ENCODE measurements around the gene CEP104. TPM values are rescaled to one million over a fixed set of nuclear protein-coding genes. Genes with fewer than 3 reads are reported as not detected.

The CEP104 gene
- polyA plus RNA-seq, 2 of the 4 experiments (the other 2 are of a cell fraction), result 14.5 to 28.8 TPM

DNA sequence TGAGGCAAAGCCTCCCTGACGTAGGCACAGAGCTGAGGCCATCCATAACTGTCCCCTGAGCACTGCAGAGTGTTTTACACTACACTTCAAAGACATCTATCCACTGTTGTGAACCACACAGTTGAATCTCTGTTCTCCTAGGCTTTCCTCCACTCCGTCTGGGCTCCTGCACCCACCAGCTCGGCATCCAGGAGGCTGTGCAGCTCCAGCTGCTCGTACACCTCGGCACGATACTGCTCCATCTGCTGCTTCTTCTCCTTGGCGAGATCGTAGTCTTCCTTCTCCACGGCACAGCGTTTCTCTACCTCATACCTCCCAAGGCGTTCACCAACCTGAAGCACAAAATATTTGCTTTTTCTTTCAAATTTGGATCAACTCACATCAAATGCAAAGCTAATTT, 18.2 kb downstream of the CEP104 start:
- DNase-seq (ENCODE audit: low read depth in 1 of 2, low spot score in 1 of 2) (no peak), FAIRE-seq (no peak), ATAC-seq (no peak)
- Histone ChIP-seq H3K4me3 (no peak overlapping the region), H3K4me2 (no peak overlapping the region), H3K4me1 (no peaks in the 10 kb centered on the region), H3K27ac (no peak overlapping the region), H3K9me3 (peaks cover 7% of the 10 kb centered on the region; the same call in 2 of the 3 replicates)
- ChIA-PET CTCF (interaction anchor here (1.5 kb wide), 1 partner anchor 10 kb away, joined by 6 read pairs; no protein-coding TSS in a partner anchor), POLR2A (no interaction called here)
- WGBS (ENCODE audit: missing lambda C conversion rate), result 94% methylated on average over 11 of the region's 11 CpGs
- TF ChIP-seq PHF8 (IDR thresholded peaks at IDR 0.05; ENCODE audit: borderline replicate concordance, low read depth) (no peak), ZFP36 (IDR thresholded peaks at IDR 0.05; ENCODE audit: borderline replicate concordance, partially characterized antibody) (no peak), MAZ (IDR thresholded peaks at IDR 0.05; ENCODE audit: borderline replicate concordance, low read depth, low read length) (no peak), KDM1A (IDR thresholded peaks at IDR 0.05; ENCODE audit: low read depth) (no peak), RFX5 (IDR thresholded peaks at IDR 0.05) (no peak), SMC3 (IDR thresholded peaks at IDR 0.05) (no peak), CBX8 (IDR thresholded peaks at IDR 0.05) (no peak), RAD21 (conservative IDR thresholded peaks at IDR 0.05 in 1 of 2, IDR thresholded peaks at IDR 0.05 in 1 of 2) (no peak), MYC (IDR thresholded peaks at IDR 0.05; ENCODE audit: borderline replicate concordance, low read length) (no peak), CBX2 (IDR thresholded peaks at IDR 0.05; ENCODE audit: borderline replicate concordance, low read depth) (no peak), EP300 (IDR thresholded peaks at IDR 0.05) (no peak), EHMT2 (IDR thresholded peaks at IDR 0.05; ENCODE audit: low read depth) (no peak), CHD4 (IDR thresholded peaks at IDR 0.05; ENCODE audit: borderline replicate concordance) (no peak), EHF (CRISPR knock-in tag; IDR thresholded peaks at IDR 0.05) (no peak)
- TF ChIP-seq, protein P1, sequence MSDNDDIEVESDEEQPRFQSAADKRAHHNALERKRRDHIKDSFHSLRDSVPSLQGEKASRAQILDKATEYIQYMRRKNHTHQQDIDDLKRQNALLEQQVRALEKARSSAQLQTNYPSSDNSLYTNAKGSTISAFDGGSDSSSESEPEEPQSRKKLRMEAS (IDR thresholded peaks at IDR 0.05), result no peak
- TF ChIP-seq, protein P2, sequence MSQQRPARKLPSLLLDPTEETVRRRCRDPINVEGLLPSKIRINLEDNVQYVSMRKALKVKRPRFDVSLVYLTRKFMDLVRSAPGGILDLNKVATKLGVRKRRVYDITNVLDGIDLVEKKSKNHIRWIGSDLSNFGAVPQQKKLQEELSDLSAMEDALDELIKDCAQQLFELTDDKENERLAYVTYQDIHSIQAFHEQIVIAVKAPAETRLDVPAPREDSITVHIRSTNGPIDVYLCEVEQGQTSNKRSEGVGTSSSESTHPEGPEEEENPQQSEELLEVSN (IDR thresholded peaks at IDR 0.05; ENCODE audit: borderline replicate concordance, low read depth), result no peak
- TF ChIP-seq, protein P3, sequence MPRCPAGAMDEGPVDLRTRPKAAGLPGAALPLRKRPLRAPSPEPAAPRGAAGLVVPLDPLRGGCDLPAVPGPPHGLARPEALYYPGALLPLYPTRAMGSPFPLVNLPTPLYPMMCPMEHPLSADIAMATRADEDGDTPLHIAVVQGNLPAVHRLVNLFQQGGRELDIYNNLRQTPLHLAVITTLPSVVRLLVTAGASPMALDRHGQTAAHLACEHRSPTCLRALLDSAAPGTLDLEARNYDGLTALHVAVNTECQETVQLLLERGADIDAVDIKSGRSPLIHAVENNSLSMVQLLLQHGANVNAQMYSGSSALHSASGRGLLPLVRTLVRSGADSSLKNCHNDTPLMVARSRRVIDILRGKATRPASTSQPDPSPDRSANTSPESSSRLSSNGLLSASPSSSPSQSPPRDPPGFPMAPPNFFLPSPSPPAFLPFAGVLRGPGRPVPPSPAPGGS (IDR thresholded peaks at IDR 0.05), result no peak

DNA sequence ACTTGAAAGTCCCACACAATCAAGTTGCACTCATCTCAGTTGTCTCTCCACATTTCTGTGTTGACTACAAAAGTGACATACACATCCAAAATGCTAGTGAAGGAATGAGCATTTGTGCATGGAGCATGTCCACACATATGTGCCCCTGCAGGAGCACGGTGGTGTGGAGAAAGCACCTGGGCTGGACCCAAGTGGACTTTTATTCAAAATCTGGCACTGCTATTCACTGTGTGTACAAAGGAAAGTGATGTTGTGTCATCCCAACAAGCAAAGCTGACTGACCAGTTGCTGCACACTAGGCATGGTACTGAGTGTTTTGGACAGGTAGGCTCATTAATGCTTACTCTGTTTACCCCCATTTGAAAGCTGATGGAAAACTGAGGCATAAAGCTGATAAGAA, 19.3 kb downstream of the CEP104 start:
- H3K4me3 ChIP-seq, result no peak overlapping the region
- ChIA-PET POLR2A (no interaction called here), CTCF (no interaction called here)
- no peak overlapping the region for H3K4me2 ChIP-seq
- H3K9me3 ChIP-seq, result peaks cover 7% of the 10 kb centered on the region; the same call in 2 of the 3 replicates
- H3K4me1 ChIP-seq, result no peaks in the 10 kb centered on the region
- WGBS (ENCODE audit: missing lambda C conversion rate), result 100% methylated on average over 1 of the region's 1 CpG
- ATAC-seq (no peak), FAIRE-seq (no peak), DNase-seq (ENCODE audit: low read depth in 1 of 2, low spot score in 1 of 2) (no peak)
- TF ChIP-seq RARB (CRISPR knock-in tag; IDR thresholded peaks at IDR 0.05), result no peak
- no peak for TF ChIP-seq SREBF2 (IDR thresholded peaks at IDR 0.05)
- no peak for TF ChIP-seq ESRRA (IDR thresholded peaks at IDR 0.05; ENCODE audit: borderline replicate concordance, low read length)
- TF ChIP-seq JUNB (IDR thresholded peaks at IDR 0.05), result no peak
- TF ChIP-seq ZFP36 (IDR thresholded peaks at IDR 0.05; ENCODE audit: borderline replicate concordance, partially characterized antibody), result no peak
- TF ChIP-seq, protein P4, sequence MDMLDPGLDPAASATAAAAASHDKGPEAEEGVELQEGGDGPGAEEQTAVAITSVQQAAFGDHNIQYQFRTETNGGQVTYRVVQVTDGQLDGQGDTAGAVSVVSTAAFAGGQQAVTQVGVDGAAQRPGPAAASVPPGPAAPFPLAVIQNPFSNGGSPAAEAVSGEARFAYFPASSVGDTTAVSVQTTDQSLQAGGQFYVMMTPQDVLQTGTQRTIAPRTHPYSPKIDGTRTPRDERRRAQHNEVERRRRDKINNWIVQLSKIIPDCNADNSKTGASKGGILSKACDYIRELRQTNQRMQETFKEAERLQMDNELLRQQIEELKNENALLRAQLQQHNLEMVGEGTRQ (IDR thresholded peaks at IDR 0.05), result no peak
- TF ChIP-seq GATA3 (IDR thresholded peaks at IDR 0.05; ENCODE audit: borderline replicate concordance), result no peak
- TF ChIP-seq CBX8 (IDR thresholded peaks at IDR 0.05), result no peak
- TF ChIP-seq, protein P5, sequence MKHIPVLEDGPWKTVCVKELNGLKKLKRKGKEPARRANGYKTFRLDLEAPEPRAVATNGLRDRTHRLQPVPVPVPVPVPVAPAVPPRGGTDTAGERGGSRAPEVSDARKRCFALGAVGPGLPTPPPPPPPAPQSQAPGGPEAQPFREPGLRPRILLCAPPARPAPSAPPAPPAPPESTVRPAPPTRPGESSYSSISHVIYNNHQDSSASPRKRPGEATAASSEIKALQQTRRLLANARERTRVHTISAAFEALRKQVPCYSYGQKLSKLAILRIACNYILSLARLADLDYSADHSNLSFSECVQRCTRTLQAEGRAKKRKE (CRISPR knock-in tag; IDR thresholded peaks at IDR 0.05; ENCODE audit: low read depth), result no peak
- no peak for TF ChIP-seq RFX5 (IDR thresholded peaks at IDR 0.05)
- TF ChIP-seq NPAS2 (CRISPR knock-in tag; IDR thresholded peaks at IDR 0.05; ENCODE audit: borderline replicate concordance), result no peak
- TF ChIP-seq POLR2AphosphoS2 (conservative IDR thresholded peaks at IDR 0.05; ENCODE audit: low read length), result no peak
- TF ChIP-seq TP53 (CRISPR knock-in tag; IDR thresholded peaks at IDR 0.05), result no peak
- no peak for TF ChIP-seq SMC3 (IDR thresholded peaks at IDR 0.05)
- no peak for TF ChIP-seq ZSCAN20 (CRISPR knock-in tag; IDR thresholded peaks at IDR 0.05)
- TF ChIP-seq, protein P3 (IDR thresholded peaks at IDR 0.05), result no peak
- TF ChIP-seq FOSB (CRISPR knock-in tag; IDR thresholded peaks at IDR 0.05), result no peak
- no peak for TF ChIP-seq HOXB13 (CRISPR knock-in tag; IDR thresholded peaks at IDR 0.05; ENCODE audit: low read depth)
- H3K27ac ChIP-seq, result no peak overlapping the region
